Measurements from ENCODE around the gene AMBP. TPM values are rescaled to one million over a fixed set of nuclear protein-coding genes. Genes with fewer than 3 reads are reported as not detected.
"Not testable (repeated sequence)": the region's sequence is repeated elsewhere in the genome, so short reads cannot be mapped to it uniquely, and the experiment has no call there.

The AMBP gene
- total RNA-seq, 1 donor from 2014 or later: not detected

DNA sequence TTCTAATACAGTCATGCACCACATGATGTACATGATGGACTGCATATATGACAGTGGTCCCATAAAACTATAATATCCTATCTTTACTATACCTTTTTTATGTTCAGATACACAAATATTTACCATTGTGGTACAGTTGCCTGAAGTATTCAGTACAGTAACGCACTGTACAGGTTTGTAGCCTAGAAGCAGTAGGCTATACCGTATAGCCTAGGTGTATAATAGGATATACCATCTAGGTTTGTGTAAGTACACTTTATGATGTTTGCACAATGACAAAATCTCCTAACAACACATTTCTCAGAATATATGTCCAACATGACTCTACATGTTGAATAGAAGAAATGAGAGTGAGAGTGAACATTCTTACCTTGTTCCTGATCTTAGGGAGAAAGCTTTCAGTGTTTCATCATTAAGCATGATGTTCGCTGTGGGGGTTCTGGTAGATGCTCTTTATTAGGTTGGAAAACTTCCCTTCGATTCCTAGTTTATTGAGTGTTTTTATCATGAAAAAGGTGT, 31.8 kb downstream of the AMBP start:
- TF ChIP-seq, protein P1, sequence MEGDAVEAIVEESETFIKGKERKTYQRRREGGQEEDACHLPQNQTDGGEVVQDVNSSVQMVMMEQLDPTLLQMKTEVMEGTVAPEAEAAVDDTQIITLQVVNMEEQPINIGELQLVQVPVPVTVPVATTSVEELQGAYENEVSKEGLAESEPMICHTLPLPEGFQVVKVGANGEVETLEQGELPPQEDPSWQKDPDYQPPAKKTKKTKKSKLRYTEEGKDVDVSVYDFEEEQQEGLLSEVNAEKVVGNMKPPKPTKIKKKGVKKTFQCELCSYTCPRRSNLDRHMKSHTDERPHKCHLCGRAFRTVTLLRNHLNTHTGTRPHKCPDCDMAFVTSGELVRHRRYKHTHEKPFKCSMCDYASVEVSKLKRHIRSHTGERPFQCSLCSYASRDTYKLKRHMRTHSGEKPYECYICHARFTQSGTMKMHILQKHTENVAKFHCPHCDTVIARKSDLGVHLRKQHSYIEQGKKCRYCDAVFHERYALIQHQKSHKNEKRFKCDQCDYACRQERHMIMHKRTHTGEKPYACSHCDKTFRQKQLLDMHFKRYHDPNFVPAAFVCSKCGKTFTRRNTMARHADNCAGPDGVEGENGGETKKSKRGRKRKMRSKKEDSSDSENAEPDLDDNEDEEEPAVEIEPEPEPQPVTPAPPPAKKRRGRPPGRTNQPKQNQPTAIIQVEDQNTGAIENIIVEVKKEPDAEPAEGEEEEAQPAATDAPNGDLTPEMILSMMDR (conservative IDR thresholded peaks at IDR 0.05; ENCODE audit: low read depth, low read length): no peak
- H3K4me3 ChIP-seq (ENCODE audit: low read depth, low read length): no peak overlapping the region
- DNase-seq (ENCODE audit: low read depth): no peak

DNA sequence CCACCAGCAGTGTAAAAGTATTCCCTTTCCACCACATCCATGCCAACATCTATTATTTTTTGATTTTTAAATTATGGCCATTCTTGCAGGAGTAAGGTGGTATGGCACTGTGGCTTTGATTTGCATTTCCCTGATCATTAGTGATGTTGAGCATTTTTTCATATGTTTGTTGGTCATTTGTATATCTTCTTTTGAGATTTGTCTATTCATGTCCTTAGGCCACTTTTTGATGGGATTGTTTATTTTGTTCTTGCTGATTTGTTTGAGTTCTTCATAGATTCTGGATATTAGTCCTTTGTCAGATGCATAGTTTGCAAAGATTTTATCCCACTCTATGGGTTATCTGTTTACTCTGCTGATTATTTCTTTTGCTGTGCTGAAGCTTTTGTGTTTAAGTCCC, 34.4 kb downstream of the AMBP start:
- DNase-seq (ENCODE audit: low read depth); H3K4me3 ChIP-seq (ENCODE audit: low read depth, low read length): not testable (repeated sequence)

DNA sequence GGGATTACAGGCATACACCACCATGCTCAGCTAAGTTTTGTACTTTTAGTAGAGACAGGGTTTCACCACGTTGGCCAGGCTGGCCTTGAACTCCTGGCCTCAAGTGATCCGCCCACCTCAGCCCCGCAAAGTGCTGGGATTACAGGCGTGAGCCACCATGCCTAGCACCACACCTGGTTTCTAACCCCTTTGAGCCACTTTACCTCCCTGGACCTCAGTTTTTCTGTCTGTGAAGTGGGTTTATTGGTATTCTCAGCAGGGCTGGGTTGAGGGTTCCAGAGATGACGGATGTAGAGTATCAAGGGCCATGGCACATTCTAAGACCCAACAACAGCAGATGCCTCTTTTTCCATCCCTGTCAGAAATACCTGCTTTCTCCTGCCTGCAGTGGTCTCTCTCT, 38.6 kb downstream of the AMBP start:
- TF ChIP-seq, protein P1 (conservative IDR thresholded peaks at IDR 0.05; ENCODE audit: low read depth, low read length): no peak
- DNase-seq (ENCODE audit: low read depth): no peak

DNA sequence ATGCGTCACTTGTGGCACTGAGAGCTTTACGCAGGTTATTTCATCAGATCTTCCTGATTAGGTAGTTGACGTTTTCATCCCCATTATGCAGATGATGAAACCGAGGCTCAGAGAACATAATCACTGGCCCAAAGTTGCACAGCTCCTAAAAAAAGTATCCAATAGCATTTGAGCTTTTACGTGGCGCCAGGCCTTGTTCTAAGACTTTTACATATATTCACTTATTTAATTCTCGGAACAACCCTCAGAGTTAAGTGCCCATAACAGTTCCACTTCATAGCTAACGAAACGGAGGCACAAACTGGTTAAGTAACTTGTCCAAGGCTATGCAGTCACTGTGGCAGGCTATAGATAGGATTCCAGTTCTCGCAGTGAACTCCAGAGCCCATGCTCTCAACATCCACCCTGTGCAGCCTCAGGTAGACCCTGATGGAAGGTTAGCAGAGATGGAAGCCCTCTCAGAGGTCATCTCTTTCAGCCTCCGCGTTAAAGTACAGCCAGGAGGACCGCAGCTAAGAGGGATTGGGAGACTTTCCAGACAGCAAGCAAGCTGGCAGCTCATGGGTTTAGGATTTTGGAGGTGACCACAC, 39.3 kb downstream of the AMBP start:
- DNase-seq (ENCODE audit: low read depth): no peak
- H3K4me3 ChIP-seq (ENCODE audit: low read depth, low read length): no peak overlapping the region
- TF ChIP-seq, protein P1 (conservative IDR thresholded peaks at IDR 0.05; ENCODE audit: low read depth, low read length): no peak

More for the DNA sequence above, 38.6 kb downstream of the AMBP start:
- no peak overlapping the region for H3K4me3 ChIP-seq (ENCODE audit: low read depth, low read length)

DNA sequence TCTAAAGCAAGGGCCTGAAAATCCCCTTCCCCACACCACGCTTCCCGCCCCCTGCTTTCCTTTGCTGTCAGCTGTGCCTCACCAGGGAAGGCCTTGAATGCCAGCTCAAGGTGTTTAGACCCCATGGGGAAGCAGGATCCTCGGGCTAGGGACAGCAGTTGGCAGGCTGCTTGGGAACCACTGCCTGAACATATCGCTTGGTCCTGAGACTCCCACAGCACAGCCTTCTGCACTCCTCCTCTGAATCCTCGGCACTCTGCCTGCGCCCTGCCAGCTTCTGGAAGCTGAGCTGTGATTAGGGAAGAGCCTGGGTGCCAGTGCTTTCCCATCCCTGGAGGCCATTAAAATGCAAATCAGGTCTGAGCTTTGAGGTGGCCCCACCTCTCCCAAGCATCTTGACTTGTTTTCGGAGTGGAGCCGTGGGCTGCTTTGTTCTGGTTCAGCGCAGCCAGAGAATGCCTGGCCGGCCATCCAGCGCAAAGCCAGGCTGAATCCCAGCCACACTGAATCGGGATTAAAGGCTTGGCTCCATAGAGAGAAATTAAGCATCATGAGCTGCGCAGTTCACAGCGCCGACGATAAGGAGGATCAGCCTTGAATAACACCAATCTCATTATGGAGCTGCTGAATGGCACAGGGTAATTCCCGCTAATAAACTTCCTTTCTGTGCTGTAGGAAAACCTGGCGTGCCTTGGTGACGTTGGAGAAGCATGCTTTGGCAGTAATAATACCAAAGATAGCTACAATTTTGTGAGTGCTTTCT, 40.0 kb downstream of the AMBP start:
- peak; percentile 25 for DNase-seq (ENCODE audit: low read depth)
- TF ChIP-seq, protein P1 (conservative IDR thresholded peaks at IDR 0.05; ENCODE audit: low read depth, low read length): no peak
- no peak overlapping the region for H3K4me3 ChIP-seq (ENCODE audit: low read depth, low read length)

DNA sequence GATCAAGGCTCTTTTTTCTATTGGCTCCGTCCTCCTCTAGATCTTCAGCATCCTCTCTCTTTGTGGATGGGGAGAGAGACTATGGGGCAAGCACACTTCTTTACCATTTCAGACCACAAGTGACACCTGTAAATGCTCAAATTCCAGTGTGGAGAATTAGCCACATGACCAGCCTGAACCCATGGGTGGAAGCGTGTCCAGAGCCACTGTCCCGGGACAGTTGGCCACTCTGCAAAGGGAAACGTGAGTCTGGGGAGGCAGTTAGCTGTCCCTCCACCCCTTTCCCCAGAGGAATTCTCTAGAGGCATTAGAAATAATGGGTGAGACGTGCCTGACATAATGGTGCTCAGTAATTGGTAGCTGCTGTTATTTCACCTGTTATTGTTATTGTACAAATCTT, 40.9 kb downstream of the AMBP start:
- TF ChIP-seq, protein P1 (conservative IDR thresholded peaks at IDR 0.05; ENCODE audit: low read depth, low read length): no peak
- no peak for DNase-seq (ENCODE audit: low read depth)
- H3K4me3 ChIP-seq (ENCODE audit: low read depth, low read length): no peak overlapping the region

DNA sequence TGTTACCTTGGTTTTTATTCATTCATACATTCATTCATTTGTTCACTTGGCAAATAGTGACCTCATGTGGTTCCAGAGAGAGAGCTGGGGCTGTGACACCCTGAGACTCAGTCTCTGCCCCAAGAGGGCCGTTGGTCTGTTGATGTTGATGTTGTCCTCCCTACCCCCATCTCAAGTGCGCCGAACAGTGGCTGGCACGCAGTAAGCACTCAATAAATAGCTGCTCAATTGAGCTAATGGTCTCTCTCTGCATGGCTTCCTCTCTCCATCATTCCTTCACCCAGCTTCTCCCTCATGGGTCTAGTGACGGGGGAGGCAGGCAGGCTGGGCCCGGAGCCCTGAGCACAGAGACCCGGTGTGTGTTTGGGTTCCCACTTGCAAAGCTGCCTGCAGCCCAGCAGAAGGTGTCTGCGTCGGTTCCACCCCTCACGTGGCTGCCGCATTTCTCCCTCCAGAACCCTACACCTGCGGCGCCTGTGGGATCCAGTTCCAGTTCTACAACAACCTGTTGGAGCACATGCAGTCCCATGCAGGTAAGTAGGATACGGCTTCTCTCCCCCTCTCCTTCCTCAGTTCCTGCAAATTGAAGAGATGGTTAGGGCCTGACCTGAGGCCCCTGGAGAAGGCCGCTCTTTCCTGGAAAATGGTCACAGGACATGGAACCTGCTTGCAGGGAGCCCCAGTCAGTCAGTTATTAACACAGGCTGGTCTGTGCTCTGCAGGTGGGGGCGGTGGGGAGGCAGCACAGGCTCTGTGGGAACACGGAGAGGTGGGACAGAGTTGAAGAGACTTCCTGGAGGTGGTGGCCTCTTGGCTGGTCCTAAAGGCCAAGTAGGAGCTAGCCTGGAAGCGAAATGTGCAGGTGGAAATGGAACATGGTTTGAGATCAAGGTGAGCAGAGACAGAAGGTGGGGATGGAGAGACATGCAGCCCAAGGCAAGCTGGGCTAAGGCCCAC, 42.0 kb downstream of the AMBP start:
- TF ChIP-seq, protein P1 (conservative IDR thresholded peaks at IDR 0.05; ENCODE audit: low read depth, low read length): no peak
- no peak for DNase-seq (ENCODE audit: low read depth)

More for the DNA sequence above, 42.0 kb downstream of the AMBP start:
- H3K4me3 ChIP-seq (ENCODE audit: low read depth, low read length): no peak overlapping the region
